GM19025 (cell line): Measurements from ENCODE around the gene SYT15B.
"Not testable (repeated sequence)": the region's sequence is repeated elsewhere in the genome, so short reads cannot be mapped to it uniquely, and the experiment has no call there.

Experiments used
- ATAC-seq: cut with Tn5 transposase; IDR thresholded peaks from one replicate; pipeline ENCODE4 v1.9.1; 2021; ENCODE audit warnings: mild to moderate bottlenecking, low read depth, moderate library complexity; ENCODE audit not compliant: unreplicated experiment

The SYT15B gene

DNA sequence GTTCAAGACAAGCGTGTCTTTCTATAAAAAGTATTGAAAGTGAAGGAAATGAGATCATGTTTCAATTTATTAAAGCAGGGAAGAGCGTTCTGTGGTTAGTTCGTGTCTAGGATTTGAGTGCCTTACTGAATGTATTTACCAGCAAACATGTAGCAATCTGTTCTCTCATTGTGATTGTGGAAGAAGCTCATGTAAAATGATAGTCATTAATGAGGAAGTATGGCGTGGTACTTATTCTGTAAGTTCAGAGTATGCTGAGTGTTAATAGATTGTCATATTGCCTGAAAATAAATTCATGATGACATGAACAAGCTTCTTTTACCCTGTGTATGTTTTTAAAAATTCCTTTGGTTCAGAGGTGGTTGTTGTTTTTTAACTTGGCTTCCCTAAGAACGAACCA, 32.5 kb downstream of the SYT15B start:
- not testable (repeated sequence) for ATAC-seq

DNA sequence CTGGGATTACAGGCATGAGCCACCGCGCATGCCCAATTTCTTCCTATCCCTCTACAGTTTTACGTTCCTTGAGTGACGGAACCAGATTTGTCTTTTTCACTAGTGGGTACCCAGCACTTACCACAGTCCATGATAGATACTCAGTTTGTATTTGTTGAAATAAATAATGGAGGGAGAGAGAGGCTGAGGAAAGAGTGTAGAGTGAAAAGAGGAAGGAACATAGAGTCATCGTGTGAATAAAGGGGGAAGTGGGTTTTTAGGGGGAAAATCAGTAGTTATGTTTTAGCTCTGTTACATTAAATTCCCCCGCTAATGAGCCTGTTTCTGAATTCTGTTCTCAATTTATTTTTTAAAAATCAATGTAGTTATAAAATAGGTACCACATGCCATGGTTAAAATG, 37.7 kb downstream of the SYT15B start:
- ATAC-seq: not testable (repeated sequence)

GRCh38 chr10:47725047-47725446, 38.3 kb downstream of the SYT15B start:
- ATAC-seq: not testable (repeated sequence)

- not testable (repeated sequence) for ATAC-seq
Measured at GRCh38 chr10:47724119-47724518, 39.3 kb downstream of the SYT15B start.

DNA sequence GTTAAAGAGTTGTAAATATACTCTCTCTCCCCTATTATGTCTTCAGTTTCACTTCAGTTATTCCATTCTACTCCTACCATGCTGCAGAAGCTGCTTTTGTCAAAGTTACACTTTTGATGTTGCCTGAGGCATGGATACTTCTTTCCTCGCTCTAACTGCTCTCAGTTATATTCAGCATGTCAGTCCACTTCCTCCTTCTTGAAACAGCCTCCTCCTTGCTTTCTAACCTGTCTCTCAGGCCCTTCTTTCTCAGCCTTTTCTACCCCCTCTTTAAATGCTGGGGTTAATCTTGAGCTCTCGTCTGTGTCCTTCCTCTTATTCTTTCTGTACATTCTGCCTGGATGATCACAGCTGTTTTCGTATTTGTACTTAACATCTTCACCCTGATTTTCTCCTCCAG, 40.0 kb downstream of the SYT15B start:
- not testable (repeated sequence) for ATAC-seq

DNA sequence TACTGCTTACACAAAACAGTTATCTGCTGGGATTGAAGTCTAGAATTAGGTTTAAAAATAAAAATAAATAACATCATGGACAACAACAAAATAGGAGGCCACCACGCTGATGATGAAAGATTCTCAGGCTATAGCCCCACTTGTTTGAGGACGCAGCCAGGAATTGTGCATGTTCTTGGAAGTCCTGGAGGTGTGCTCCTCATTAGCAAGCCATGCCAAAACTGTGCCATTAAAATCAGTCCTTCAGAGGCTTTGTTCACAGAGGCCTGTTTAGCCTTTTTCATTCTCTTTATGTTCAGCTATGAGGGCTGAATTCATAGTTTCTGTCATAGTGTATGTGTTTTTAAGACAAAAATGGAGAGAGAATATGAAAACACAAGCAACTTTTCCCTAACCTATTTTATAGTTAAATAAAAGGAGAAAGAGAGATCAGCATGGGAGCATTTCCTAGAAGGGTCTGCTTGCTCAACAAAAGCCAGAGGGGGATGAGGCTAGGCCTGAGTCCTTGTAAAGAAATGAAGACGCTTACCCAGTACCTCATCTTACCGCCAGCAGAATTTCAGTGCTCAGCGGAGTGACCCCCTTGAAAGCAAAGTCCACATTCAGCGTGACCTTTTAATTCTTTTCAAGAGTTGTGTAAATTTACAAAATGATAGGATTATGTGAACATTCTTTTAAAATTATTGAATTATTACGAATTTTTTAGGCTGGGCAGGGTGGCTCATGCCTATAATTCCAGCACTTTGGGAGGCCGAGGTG, 46.2 kb downstream of the SYT15B start:
- not testable (repeated sequence) for ATAC-seq
